Stimulated activated CD8-positive, alpha-beta memory T cell treated with anti-CD3 and anti-CD28 coated beads, Interleukin-2, amount 100 ng/mL, for 1 hour (primary cell): ENCODE data around the gene PILRA.
A peak's percentile ranks its signal among the peaks of the same experiment; 100 is the strongest.
"Not testable (repeated sequence)": the region's sequence is repeated elsewhere in the genome, so short reads cannot be mapped to it uniquely, and the experiment has no call there.

ENCODE experiments used
- DNase-seq, 2 donors: peaks; one replicate each; pipeline ENCODE4 v3.0.0-alpha.2; 2020; ENCODE audit warnings: low read depth in 2 of 2

PILRA gene

GRCh38 chr7:100373261-100373831 is at the start of gene PILRA:
Gene PILRA, plus strand, starts transcription at chr7:100373487. Its CDS starts 170 bp downstream, at chr7:100373657.
- DNase-seq, result no peak

- DNase-seq, result not testable (repeated sequence)
Measured at GRCh38 chr7:100324194-100324593, 49.1 kb upstream of the PILRA start.

- not testable (repeated sequence) for DNase-seq
Measured at GRCh38 chr7:100325671-100326070, 47.6 kb upstream of the PILRA start.

GRCh38 chr7:100326914-100327313 is 46.4 kb upstream of the PILRA start:
- DNase-seq, result not testable (repeated sequence)

GRCh38 chr7:100335566-100336466 is 37.5 kb upstream of the PILRA start:
- peak; percentile 70 to 73 for DNase-seq

- DNase-seq, result not testable (repeated sequence)
Measured at GRCh38 chr7:100338083-100338696, 35.1 kb upstream of the PILRA start.

- not testable (repeated sequence) for DNase-seq
Measured at GRCh38 chr7:100341286-100341685, 32.0 kb upstream of the PILRA start.

- DNase-seq, result no peak
Measured at GRCh38 chr7:100342765-100343164, 30.5 kb upstream of the PILRA start.

GRCh38 chr7:100344124-100344559 is 29.1 kb upstream of the PILRA start:
- not testable (repeated sequence) for DNase-seq

- peak; percentile 40 to 61 for DNase-seq
Measured at GRCh38 chr7:100344560-100345287, 28.6 kb upstream of the PILRA start.

- DNase-seq, result peak in 1 of 2 donors; percentile 57
Measured at GRCh38 chr7:100345288-100345672, 28.0 kb upstream of the PILRA start.

- DNase-seq, result no peak
Measured at GRCh38 chr7:100346921-100347320, 26.4 kb upstream of the PILRA start.

- DNase-seq, result no peak
Measured at GRCh38 chr7:100348805-100349204, 24.5 kb upstream of the PILRA start.

- DNase-seq, result no peak
Measured at GRCh38 chr7:100349757-100350156, 23.5 kb upstream of the PILRA start.

- no peak for DNase-seq
Measured at GRCh38 chr7:100351657-100352058, 21.6 kb upstream of the PILRA start.

GRCh38 chr7:100352230-100352781 is 21.0 kb upstream of the PILRA start:
- not testable (repeated sequence) for DNase-seq

- no peak for DNase-seq
Measured at GRCh38 chr7:100352984-100353684, 20.2 kb upstream of the PILRA start.

GRCh38 chr7:100353685-100354330 is 19.5 kb upstream of the PILRA start:
- no peak for DNase-seq

- no peak for DNase-seq
Measured at GRCh38 chr7:100356416-100357068, 16.7 kb upstream of the PILRA start.

- DNase-seq, result no peak
Measured at GRCh38 chr7:100357131-100357561, 16.1 kb upstream of the PILRA start.
